ENCODE results near the gene PPP1R14D.

The PPP1R14D gene

GRCh38 chr15:40850576-40851112 is 22.1 kb upstream of the PPP1R14D start:
- no peak for DNase-seq

GRCh38 chr15:40847223-40847961 is 18.9 kb upstream of the PPP1R14D start:
- DNase-seq = no peak

GRCh38 chr15:40846841-40847222 is 18.3 kb upstream of the PPP1R14D start:
- DNase-seq = no peak

GRCh38 chr15:40845511-40846284 is 17.2 kb upstream of the PPP1R14D start:
- DNase-seq = no peak

- DNase-seq = no peak
Observed at GRCh38 chr15:40845036-40845435, 16.5 kb upstream of the PPP1R14D start.

- peak; percentile 44 for DNase-seq
Observed at GRCh38 chr15:40844696-40845030, 16.2 kb upstream of the PPP1R14D start.

GRCh38 chr15:40843885-40844695 is 15.6 kb upstream of the PPP1R14D start, which contains the start of gene SPINT1:
Gene SPINT1, plus strand, starts transcription at chr15:40844048. Its CDS starts 507 bp downstream, at chr15:40844555.
- peak; percentile 80 for DNase-seq

GRCh38 chr15:40843261-40843884 is 14.9 kb upstream of the PPP1R14D start:
- no peak for DNase-seq

GRCh38 chr15:40841741-40842140 is 13.2 kb upstream of the PPP1R14D start:
- no peak for DNase-seq

- DNase-seq = no peak
Observed at GRCh38 chr15:40838756-40839155, 10.2 kb upstream of the PPP1R14D start.

- no peak for DNase-seq
Observed at GRCh38 chr15:40836020-40836419, 7.5 kb upstream of the PPP1R14D start.

GRCh38 chr15:40832903-40833302 is 4.4 kb upstream of the PPP1R14D start:
- DNase-seq = no peak

- no peak for DNase-seq
Observed at GRCh38 chr15:40831861-40832260, 3.4 kb upstream of the PPP1R14D start.

GRCh38 chr15:40830884-40831283 is 2.4 kb upstream of the PPP1R14D start:
- DNase-seq = no peak

GRCh38 chr15:40829115-40829514 is 607 bp upstream of the PPP1R14D start:
- DNase-seq = no peak

- DNase-seq = no peak
Observed at GRCh38 chr15:40826423-40827075, 2.0 kb downstream of the PPP1R14D start.

GRCh38 chr15:40825661-40826422 is 2.7 kb downstream of the PPP1R14D start:
- no peak for DNase-seq

GRCh38 chr15:40823572-40824343 is 4.8 kb downstream of the PPP1R14D start:
- no peak for DNase-seq

- DNase-seq = no peak
Observed at GRCh38 chr15:40821195-40821594, 7.3 kb downstream of the PPP1R14D start.

GRCh38 chr15:40819048-40819447 is 9.5 kb downstream of the PPP1R14D start:
- no peak for DNase-seq
